ENCODE results near the gene ARFGEF3.
"Not testable (repeated sequence)": the region's sequence is repeated elsewhere in the genome, so short reads cannot be mapped to it uniquely, and the experiment has no call there.

The ARFGEF3 gene

GRCh38 chr6:138347864-138348263 lies 186.1 kb downstream of the ARFGEF3 start:
- DNase-seq (ENCODE audit: low read depth), result no peak

GRCh38 chr6:138349891-138350290 lies 188.2 kb downstream of the ARFGEF3 start:
- DNase-seq (ENCODE audit: low read depth), result no peak

GRCh38 chr6:138357928-138358327 lies 196.2 kb downstream of the ARFGEF3 start:
- DNase-seq (ENCODE audit: low read depth), result no peak

- DNase-seq (ENCODE audit: low read depth), result not testable (repeated sequence)
Observed at GRCh38 chr6:138368684-138369083, 206.9 kb downstream of the ARFGEF3 start.

GRCh38 chr6:138370631-138371451 lies 209.1 kb downstream of the ARFGEF3 start:
- DNase-seq (ENCODE audit: low read depth), result no peak

- DNase-seq (ENCODE audit: low read depth), result no peak
Observed at GRCh38 chr6:138371452-138371711, 209.6 kb downstream of the ARFGEF3 start.

GRCh38 chr6:138371720-138372119 lies 210.0 kb downstream of the ARFGEF3 start:
- DNase-seq (ENCODE audit: low read depth), result no peak

- DNase-seq (ENCODE audit: low read depth), result no peak
Observed at GRCh38 chr6:138372711-138373463, 211.1 kb downstream of the ARFGEF3 start.

GRCh38 chr6:138374230-138374629 lies 212.5 kb downstream of the ARFGEF3 start:
- DNase-seq (ENCODE audit: low read depth), result no peak

GRCh38 chr6:138374815-138375214 lies 213.1 kb downstream of the ARFGEF3 start:
- DNase-seq (ENCODE audit: low read depth), result no peak

GRCh38 chr6:138377042-138377441 lies 215.3 kb downstream of the ARFGEF3 start:
- DNase-seq (ENCODE audit: low read depth), result no peak

- DNase-seq (ENCODE audit: low read depth), result no peak
Observed at GRCh38 chr6:138377844-138378243, 216.1 kb downstream of the ARFGEF3 start, which contains the start of gene SMIM28. Gene SMIM28 (plus strand): TSS chr6:138377905. CDS start chr6:138378073, 168 bp downstream.

- DNase-seq (ENCODE audit: low read depth), result no peak
Observed at GRCh38 chr6:138378463-138378862, 216.7 kb downstream of the ARFGEF3 start.

GRCh38 chr6:138382498-138383265 lies 220.9 kb downstream of the ARFGEF3 start:
- DNase-seq (ENCODE audit: low read depth), result no peak

GRCh38 chr6:138383776-138384175 lies 222.0 kb downstream of the ARFGEF3 start:
- DNase-seq (ENCODE audit: low read depth), result no peak

- DNase-seq (ENCODE audit: low read depth), result no peak
Observed at GRCh38 chr6:138386897-138387296, 225.2 kb downstream of the ARFGEF3 start.

GRCh38 chr6:138387577-138388368 lies 226.0 kb downstream of the ARFGEF3 start:
- DNase-seq (ENCODE audit: low read depth), result no peak

- DNase-seq (ENCODE audit: low read depth), result no peak
Observed at GRCh38 chr6:138389551-138389950, 227.8 kb downstream of the ARFGEF3 start.

All from stimulated activated CD8-positive, alpha-beta memory T cell treated with anti-CD3 and anti-CD28 coated beads, Interleukin-4, amount 100 ng/mL, for 24 hours (primary cell).